H1 (cell line): ENCODE measurements around the gene ACKR2. TPM values are rescaled to one million over a fixed set of nuclear protein-coding genes. Genes with fewer than 3 reads are reported as not detected.

ENCODE experiments used
- CTCF ChIA-PET: fragments of 300-600 bp; sonication (Branson Sonifier 250); formaldehyde crosslinking; loops from one replicate; lab custom pipeline; 2021; ENCODE audit not compliant: partially characterized antibody; lab: Charles Lee
- POLR2A ChIA-PET: fragments of 300-600 bp; sonication (Branson Sonifier 250); formaldehyde crosslinking; loops from one replicate; lab custom pipeline; 2021; ENCODE audit warnings: inconsistent platforms; ENCODE audit not compliant: partially characterized antibody; lab: Charles Lee
- DNase-seq, 2 experiments: peaks; one replicate each; pipeline versions ENCODE4 v3.0.0 to v3.0.0-alpha.2; 2010 to 2022; ENCODE audit warnings: low spot score in 2 of 2, low read depth in 1 of 2, mixed read lengths in 1 of 2
- FAIRE-seq: peaks from 2 replicates; lab custom pipeline; 2011; peaks lifted over from hg19 to GRCh38; lab: Jason Lieb, UNC
- H2AFZ ChIP-seq: 2 replicates; pipeline ENCODE4 v1.8.1; 2012; ENCODE audit warnings: low read length, inconsistent platforms
- H2AK5ac ChIP-seq: 2 replicates; pipeline ENCODE4 v1.6.1; 2013; ENCODE audit warnings: low read depth, low read length
- H2BK120ac ChIP-seq: replicated peaks from 2 replicates; pipeline ENCODE3; 2013; ENCODE audit warnings: low read depth, low read length, inconsistent platforms
- H2BK12ac ChIP-seq: 2 replicates; pipeline ENCODE4 v1.6.1; 2013; ENCODE audit warnings: low read depth, low read length
- H2BK15ac ChIP-seq: 2 replicates; pipeline ENCODE4 v1.6.1; 2013; ENCODE audit warnings: low read length
- H2BK20ac ChIP-seq: 2 replicates; pipeline ENCODE4 v1.6.1; 2013; ENCODE audit warnings: low read length
- H2BK5ac ChIP-seq: 2 replicates; pipeline ENCODE4 v1.6.1; 2013; ENCODE audit warnings: low read depth, low read length
- H3K14ac ChIP-seq: 2 replicates; pipeline ENCODE4 v1.6.1; 2013; ENCODE audit warnings: inconsistent platforms; ENCODE audit not compliant: insufficient read length
- H3K18ac ChIP-seq: 2 replicates; pipeline ENCODE4 v1.6.1; 2013; ENCODE audit warnings: low read length; ENCODE audit errors: extremely low read depth
- H3K23ac ChIP-seq: 2 replicates; pipeline ENCODE4 v1.6.1; 2013; ENCODE audit warnings: inconsistent platforms; ENCODE audit not compliant: insufficient read length
- H3K23me2 ChIP-seq: 2 replicates; pipeline ENCODE4 v1.6.1; 2013; ENCODE audit warnings: low read depth, low read length
- H3K27ac ChIP-seq: 2 replicates; pipeline ENCODE4 v1.6.1; 2011; ENCODE audit warnings: low read depth, low read length, inconsistent platforms
- H3K27me3 ChIP-seq, 4 experiments: replicated peaks in 1 of 4; 1 replicate in 1 of 4; 2 replicates in 3 of 4; pipeline versions ENCODE4 v1.6.1 to v1.8.1; 2011 to 2013; ENCODE audit warnings: low read length in 3 of 4, mild to moderate bottlenecking in 3 of 4, inconsistent platforms in 2 of 4, mixed read lengths in 2 of 4, moderate library complexity in 1 of 4; ENCODE audit not compliant: control insufficient read depth in 3 of 4, insufficient read depth in 3 of 4; ENCODE audit errors: extremely low read depth in 1 of 4
- H3K36me3 ChIP-seq, 4 experiments: 2 replicates each; pipeline versions ENCODE4 v1.6.1 to v1.8.1; 2011 to 2013; ENCODE audit warnings: mild to moderate bottlenecking in 4 of 4, low read length in 3 of 4, moderate library complexity in 2 of 4, control low read depth in 1 of 4, inconsistent platforms in 1 of 4; ENCODE audit not compliant: insufficient read depth in 4 of 4, control insufficient read depth in 2 of 4
- H3K4ac ChIP-seq: replicated peaks from 2 replicates; pipeline ENCODE3; 2013; ENCODE audit warnings: low read length, low read depth, mixed read lengths, inconsistent platforms; ENCODE audit not compliant: insufficient read length
- H3K4me1 ChIP-seq, 4 experiments: replicated peaks in 1 of 4; 1 replicate in 1 of 4; 2 replicates in 3 of 4; pipeline versions ENCODE4 v1.6.1 to v1.8.1; 2011 to 2013; ENCODE audit warnings: low read length in 3 of 4, inconsistent platforms in 2 of 4, mixed read lengths in 1 of 4; ENCODE audit not compliant: insufficient read depth in 4 of 4, control insufficient read depth in 3 of 4
- H3K4me2 ChIP-seq, 2 experiments: 2 replicates each; pipeline versions ENCODE4 v1.6.1 to v1.8.1; 2011 to 2013; ENCODE audit warnings: low read depth in 2 of 2, low read length in 2 of 2, control low read depth in 1 of 2, inconsistent platforms in 1 of 2, mild to moderate bottlenecking in 1 of 2; ENCODE audit not compliant: insufficient read depth in 1 of 2
- H3K4me3 ChIP-seq, 4 experiments: fragments of 200-600, 300-600 bp in 1 of 4; sonication (generic), shearing (Covaris generic), sonication (Bioruptor Twin) in 1 of 4; 2 replicates each; pipeline versions ENCODE4 v1.5.1 to v1.8.1; 2011 to 2016; ENCODE audit warnings: low read length in 4 of 4, low read depth in 3 of 4, control low read depth in 2 of 4, inconsistent platforms in 2 of 4, mild to moderate bottlenecking in 2 of 4, mixed read lengths in 1 of 4, moderate library complexity in 1 of 4; ENCODE audit not compliant: insufficient read depth in 2 of 4; ENCODE audit errors: extremely low read depth in 1 of 4
- H3K56ac ChIP-seq: replicated peaks from 2 replicates; pipeline ENCODE3; 2013; ENCODE audit warnings: low read depth, mild to moderate bottlenecking, mixed read lengths, low read length, inconsistent platforms; ENCODE audit not compliant: insufficient read length
- H3K79me1 ChIP-seq: 2 replicates; pipeline ENCODE4 v1.6.1; 2013; ENCODE audit warnings: low read depth, low read length, control low read depth
- H3K79me2 ChIP-seq, 2 experiments: 2 replicates each; pipeline versions ENCODE4 v1.6.1 to v1.8.1; 2012 to 2013; ENCODE audit warnings: low read length in 2 of 2, mild to moderate bottlenecking in 2 of 2, inconsistent platforms in 1 of 2; ENCODE audit not compliant: insufficient read depth in 2 of 2, control insufficient read depth in 1 of 2
- H3K9ac ChIP-seq, 4 experiments: replicated peaks in 1 of 4; 1 replicate in 1 of 4; 2 replicates in 3 of 4; pipeline versions ENCODE4 v1.6.1 to v1.8.1; 2011 to 2013; ENCODE audit warnings: low read depth in 3 of 4, low read length in 3 of 4, control low read depth in 2 of 4, mild to moderate bottlenecking in 2 of 4, moderate library complexity in 2 of 4, inconsistent platforms in 1 of 4; ENCODE audit errors: extremely low read depth in 1 of 4
- H3K9me3 ChIP-seq, 2 experiments: 2 replicates each; pipeline versions ENCODE4 v1.6.1 to v1.8.1; 2012 to 2013; ENCODE audit warnings: mild to moderate bottlenecking in 2 of 2, moderate library complexity in 2 of 2, control low read depth in 1 of 2, inconsistent platforms in 1 of 2, low read depth in 1 of 2, low read length in 1 of 2, mixed read lengths in 1 of 2; ENCODE audit not compliant: insufficient read depth in 2 of 2
- H4K20me1 ChIP-seq, 2 experiments: replicated peaks in 1 of 2; 2 replicates each; pipeline versions ENCODE3 to v1.8.1; 2011 to 2013; ENCODE audit warnings: inconsistent platforms in 2 of 2, low read length in 2 of 2, mild to moderate bottlenecking in 1 of 2; ENCODE audit not compliant: insufficient read depth in 2 of 2, control insufficient read depth in 1 of 2
- H4K5ac ChIP-seq: 2 replicates; pipeline ENCODE4 v1.6.1; 2013; ENCODE audit warnings: low read length, low read depth, mixed read lengths, inconsistent platforms; ENCODE audit not compliant: insufficient read length
- H4K8ac ChIP-seq: 2 replicates; pipeline ENCODE4 v1.8.0; 2013; ENCODE audit warnings: mild to moderate bottlenecking, moderate library complexity, low read length, inconsistent platforms; ENCODE audit not compliant: insufficient read depth; ENCODE audit errors: extremely low read depth
- H4K91ac ChIP-seq: replicated peaks from 2 replicates; pipeline ENCODE3; 2013; ENCODE audit warnings: low read length, mixed read lengths, inconsistent platforms; ENCODE audit not compliant: insufficient read length
- WGBS, 2 experiments: shearing (Covaris generic) in 1 of 2; methylation state at CpG; one replicate each; pipeline versions ENCODE4 v1.1.6 to v1.1.7; 2013 to 2015; ENCODE audit warnings: low lambda C conversion rate in 2 of 2, mixed read lengths in 2 of 2, inconsistent platforms in 1 of 2, low coverage in 1 of 2, missing lambda C conversion rate in 1 of 2; ENCODE audit not compliant: insufficient replicate concordance in 2 of 2, insufficient coverage in 1 of 2, insufficient read length in 1 of 2; ENCODE audit errors: extremely low coverage in 1 of 2, missing lambda C conversion rate in 1 of 2; 5-methylcytosine and 5-hydroxymethylcytosine counted together
- polyA plus RNA-seq, 7 experiments: library from polyadenylated mRNA; depleted of rRNA in 3 of 7; stranded (reverse) in 5 of 7; unstranded in 2 of 7; fragments of >200 nt in 5 of 7; fragments of 200-250 nt in 2 of 7; gene quantifications; 1 replicate in 5 of 7; 2 replicates in 1 of 7; 4 replicates in 1 of 7; pipeline versions ENCODE4 v1.2.1 to v1.2.3, GENCODE V29; 2011 to 2013; ENCODE audit warnings: missing spikeins in 2 of 7, mixed read lengths in 2 of 7
- total RNA-seq: library from RNA; stranded (reverse); fragmentation: NEBNext Ultra II Directional; extraction: Animal tissue kit (Norgen Biotek cat#: 25700); gene quantifications from 2 replicates; pipeline ENCODE4 v1.2.1, GENCODE V29; 2021

Gene ACKR2
- total and polyA plus RNA-seq, 2 of the 8 experiments (the other 6 are each of a cell fraction or from before 2014, with no cell fraction given), result 0.09 to 0.12 TPM

- DNase-seq (no peak), FAIRE-seq (no peak)
- H3K56ac ChIP-seq, result no peak overlapping the region
- no peak overlapping the region for H3K27ac ChIP-seq
- no peaks in the 10 kb centered on the region for H4K20me1 ChIP-seq
- peaks cover 0 to 8% (median 3%) of the 10 kb centered on the region in 4 experiments; a peak in 4 of 7 replicates for H3K4me1 ChIP-seq
- H4K8ac ChIP-seq, result no peak overlapping the region
- H3K27me3 ChIP-seq, result peaks cover 0 to 9% (median 5%) of the 10 kb centered on the region in 4 experiments; a peak in 3 of 7 replicates
- H2BK120ac ChIP-seq, result no peak overlapping the region
- no peak overlapping the region for H3K18ac ChIP-seq
- no peak overlapping the region for H3K23ac ChIP-seq
- H3K14ac ChIP-seq, result no peak overlapping the region
- H2AK5ac ChIP-seq, result no peak overlapping the region
- no peak overlapping the region for H2BK15ac ChIP-seq
- no peak overlapping the region for H4K91ac ChIP-seq
- H3K4ac ChIP-seq, result no peak overlapping the region
- no peak overlapping the region for H4K5ac ChIP-seq
- 79% methylated on average over 3 of the region's 3 CpGs; no CpG with 5 or more reads in 1 of the 2 experiments for WGBS, 2 experiments
- no peak overlapping the region for H3K4me2 ChIP-seq
- no peaks in the 10 kb centered on the region; a peak in 1 of 8 replicates for H3K36me3 ChIP-seq
- peaks cover 0 to 44% of the 10 kb centered on the region in 2 experiments; a peak in 3 of 4 replicates for H3K79me2 ChIP-seq
- CTCF ChIA-PET, result interaction anchor here (1.1 to 1.8 kb wide), 3 partner anchors 10 to 45 kb away, joined by 3 to 6 read pairs (median 5); no protein-coding TSS in a partner anchor
- H2BK20ac ChIP-seq, result no peak overlapping the region
- H3K79me1 ChIP-seq, result no peaks in the 10 kb centered on the region; the same call in 1 of the 2 replicates
- no peak overlapping the region for H2BK12ac ChIP-seq
- H3K9me3 ChIP-seq, result no peaks in the 10 kb centered on the region
- no peak overlapping the region for H3K4me3 ChIP-seq
- H3K23me2 ChIP-seq, result peaks cover 10% of the 10 kb centered on the region; the same call in 1 of the 2 replicates
- POLR2A ChIA-PET, result interaction anchor here (0.7 kb wide), 1 partner anchor 17 kb away, joined by 3 read pairs; no protein-coding TSS in a partner anchor
- H2AFZ ChIP-seq, result no peak overlapping the region
- H3K9ac ChIP-seq, result no peak overlapping the region
- no peak overlapping the region for H2BK5ac ChIP-seq
Measured at GRCh38 chr3:42801048-42801620, 8.1 kb upstream of the ACKR2 start.
